Ovary (tissue), 3 donors: ENCODE measurements around the gene C2orf92.

Experiments
- CTCF ChIP-seq, 3 donors: fragments of 450-650 bp in 2 of 3; fragments of 200-600 bp in 1 of 3; IDR thresholded peaks; one replicate each; pipeline versions ENCODE4 v1.5.1 to v1.8.0; 2016 to 2022; ENCODE audit warnings: antibody characterized with exemption in 3 of 3, mild to moderate bottlenecking in 1 of 3
- POLR2A ChIP-seq: fragments of 450-650 bp; IDR thresholded peaks from one replicate; pipeline ENCODE4 v1.6.1; 2017; ENCODE audit warnings: antibody characterized with exemption, mild to moderate bottlenecking, moderate library complexity
- donor health status: DM: no; HTN: no; CAD: no.

DNA sequence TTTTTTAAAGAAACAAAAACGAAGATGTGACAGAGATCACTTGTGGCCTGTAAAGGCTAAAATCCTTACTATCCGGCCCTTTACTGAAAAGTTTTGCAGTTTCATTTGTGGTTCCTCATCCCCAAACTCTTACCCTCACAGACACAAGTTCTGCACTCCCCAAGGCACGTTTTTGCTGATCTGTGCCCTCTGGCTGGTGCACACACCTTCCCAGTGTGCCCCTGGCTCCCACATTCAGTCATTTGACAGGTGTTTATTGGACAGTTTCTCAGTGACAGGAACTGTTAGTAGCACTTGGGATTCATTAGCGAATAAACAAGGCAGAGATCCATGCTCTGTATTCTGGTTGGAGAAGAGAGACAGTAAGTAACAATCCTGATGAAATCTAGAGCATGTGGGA is 66.7 kb downstream of the C2orf92 start:
- TF ChIP-seq CTCF (IDR thresholded peaks at IDR 0.05) (no peak), POLR2A (no peak)
